ENCODE results near the gene IREB2.

- TF ChIP-seq POLR2A (IDR thresholded peaks at IDR 0.05; ENCODE audit: low read length), result no peak
- no peak for TF ChIP-seq GATA1 (IDR thresholded peaks at IDR 0.05; ENCODE audit: low read depth, low read length)
Measured at GRCh38 chr15:78454992-78455391, 17.0 kb downstream of the IREB2 start.

Data from erythroblast (primary cell).